GM19193 (cell line): Measurements from ENCODE around the gene HOXB9.

Experiments used
- POLR2A ChIP-seq: IDR thresholded peaks from 4 replicates; pipeline ENCODE4 v1.6.1; 2011; ENCODE audit not compliant: insufficient read depth, insufficient read length; ENCODE audit errors: extremely low read depth

The HOXB9 gene

DNA sequence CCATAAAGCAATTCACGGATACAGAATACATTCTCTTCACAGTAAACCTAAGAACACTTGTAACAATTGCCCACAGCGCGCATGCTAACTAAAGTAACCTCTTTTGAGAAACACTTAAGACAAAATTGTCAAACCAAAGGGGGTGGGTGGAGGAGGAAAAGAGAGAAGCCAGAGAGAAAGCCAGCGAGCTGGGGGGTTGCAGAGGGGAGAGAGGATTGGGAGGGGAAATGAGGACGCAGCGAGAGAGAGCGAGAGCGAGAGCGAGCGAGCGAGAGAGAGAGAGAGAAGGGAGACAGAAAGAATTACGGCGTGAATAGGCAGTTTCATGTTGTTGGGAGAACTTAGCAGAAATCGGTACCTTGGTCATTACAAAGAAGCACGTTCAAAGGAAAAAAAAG is 13.7 kb downstream of the HOXB9 start:
- no peak for TF ChIP-seq POLR2A

- TF ChIP-seq POLR2A = no peak
Observed at GRCh38 chr17:48611681-48612455, 14.3 kb downstream of the HOXB9 start.

GRCh38 chr17:48611213-48611612 is 14.9 kb downstream of the HOXB9 start:
- no peak for TF ChIP-seq POLR2A

GRCh38 chr17:48610282-48611211 is 15.6 kb downstream of the HOXB9 start, which contains the start of gene HOXB7:
Gene HOXB7 (minus strand): TSS chr17:48611017. CDS start chr17:48610918, 99 bp downstream.
- peak; percentile 41 for TF ChIP-seq POLR2A

DNA sequence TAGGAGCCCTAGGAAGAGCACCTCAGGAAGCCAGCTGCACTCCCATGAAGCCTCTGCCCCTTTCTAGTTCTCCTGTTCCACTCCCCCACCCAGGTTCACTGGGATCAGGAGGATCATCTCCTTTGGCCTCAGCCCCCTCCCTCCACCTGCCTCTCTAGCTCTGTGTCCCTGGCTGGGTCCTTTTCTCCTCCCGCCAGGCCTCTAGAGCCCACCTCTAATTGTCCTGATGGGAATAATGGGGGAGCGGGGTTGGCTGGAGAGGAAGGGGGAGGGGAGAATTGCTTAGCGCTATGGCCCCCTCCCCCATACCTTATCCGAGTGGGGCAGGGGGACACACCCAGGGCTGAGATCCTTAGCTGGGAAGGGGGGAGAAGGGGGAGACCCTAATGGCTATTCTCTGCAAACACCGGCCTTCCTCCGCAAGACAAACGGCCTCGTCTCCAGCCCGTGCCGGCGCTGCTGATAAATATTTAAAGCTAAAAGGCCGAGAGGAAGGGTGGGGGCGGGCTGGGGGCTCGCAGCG is 16.3 kb downstream of the HOXB9 start:
- TF ChIP-seq POLR2A = no peak

DNA sequence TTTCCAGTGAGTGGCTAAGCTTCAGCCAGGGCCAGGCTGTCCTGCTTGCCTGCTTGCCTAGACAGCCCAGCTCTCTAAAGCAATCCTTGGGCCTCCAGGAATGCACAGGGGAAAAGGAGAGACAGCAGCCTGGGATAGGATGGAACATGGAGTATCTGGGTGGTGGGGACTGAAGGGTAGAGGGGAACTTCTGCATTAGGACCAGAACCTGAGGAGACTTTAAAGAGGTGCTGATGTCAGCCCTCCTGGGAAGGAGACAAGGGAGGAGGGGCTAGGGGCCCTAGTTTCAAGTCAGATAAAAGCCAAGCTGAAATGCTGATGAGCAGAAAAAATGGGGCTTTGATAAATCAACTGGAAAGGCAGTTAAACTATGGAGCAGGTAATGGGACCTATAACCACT is 17.1 kb downstream of the HOXB9 start:
- TF ChIP-seq POLR2A = no peak

- TF ChIP-seq POLR2A = no peak
Observed at GRCh38 chr17:48608494-48608834, 17.7 kb downstream of the HOXB9 start.

- TF ChIP-seq POLR2A = no peak
Observed at GRCh38 chr17:48606892-48607614, 19.1 kb downstream of the HOXB9 start.

GRCh38 chr17:48605991-48606891 is 19.9 kb downstream of the HOXB9 start:
- no peak for TF ChIP-seq POLR2A

DNA sequence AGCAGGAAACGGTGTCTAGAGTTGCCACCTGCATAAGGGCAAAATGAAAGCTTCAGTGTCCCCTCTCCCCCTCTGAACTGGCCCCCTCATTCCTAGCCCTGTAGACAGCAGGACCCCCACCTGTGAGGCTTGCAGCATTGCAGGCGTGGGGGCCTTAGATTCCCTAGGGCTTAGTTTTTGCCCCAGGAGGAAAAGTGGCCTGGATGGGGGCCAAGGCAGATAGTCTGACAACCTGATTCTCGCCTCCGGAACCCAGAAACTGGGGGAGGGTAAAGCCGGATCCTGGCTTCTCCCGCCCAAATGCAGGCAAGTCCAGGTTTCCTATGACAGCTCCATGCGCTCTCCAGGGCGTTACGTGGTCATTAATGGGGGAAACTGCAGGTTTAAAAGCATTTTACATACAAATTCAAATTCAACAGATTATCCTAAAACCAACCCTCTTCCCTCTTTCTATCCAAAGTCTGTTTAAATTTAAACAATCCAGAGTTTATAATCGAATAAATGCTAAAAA is 20.7 kb downstream of the HOXB9 start:
- no peak for TF ChIP-seq POLR2A

- no peak for TF ChIP-seq POLR2A
Observed at GRCh38 chr17:48604770-48605329, 21.3 kb downstream of the HOXB9 start, which contains the start of gene HOXB6. Gene HOXB6 (minus strand): TSS chr17:48604986. CDS start chr17:48598150, 6,836 bp downstream.

DNA sequence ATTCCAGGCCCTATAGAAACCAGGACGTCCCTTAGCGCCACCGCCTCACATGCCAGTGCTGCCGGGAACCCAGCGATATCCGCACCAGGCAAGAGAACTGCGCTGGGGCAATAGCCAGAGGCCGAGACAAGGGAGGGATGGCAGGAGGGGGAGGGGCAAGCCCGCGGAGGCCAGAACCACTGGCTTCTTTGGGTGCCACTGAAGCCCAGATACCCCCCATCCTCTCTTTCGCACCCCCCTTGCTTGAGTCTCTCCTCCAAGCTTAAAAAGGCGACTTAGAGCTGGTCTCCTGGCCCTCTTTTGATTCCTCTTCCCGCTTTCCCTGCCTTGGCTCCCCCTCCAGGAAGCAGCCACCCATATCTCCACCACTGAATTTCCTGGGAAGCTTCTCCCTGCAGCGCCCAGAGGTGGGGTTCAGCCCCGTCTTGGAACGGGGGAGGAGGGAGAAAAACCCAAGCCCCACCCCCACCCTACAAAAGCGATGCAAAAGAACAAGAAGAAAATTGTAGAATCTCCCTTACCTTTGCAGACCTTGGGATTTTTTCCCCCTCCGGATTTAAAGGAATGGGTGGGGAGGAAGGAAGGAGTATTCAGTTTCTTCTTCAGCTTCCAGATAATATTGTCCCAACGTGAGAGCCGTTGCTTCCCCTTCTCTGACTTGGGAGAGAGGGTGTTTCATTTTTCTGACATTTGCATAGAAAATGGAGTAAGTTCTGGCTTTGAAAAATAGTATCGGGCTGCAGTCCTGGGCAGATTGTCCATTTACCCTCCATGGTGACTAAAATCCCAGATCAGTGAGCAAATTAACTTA is 22.0 kb downstream of the HOXB9 start:
- TF ChIP-seq POLR2A = no peak
